ENCODE data around the gene HNF4A. TPM values are rescaled to one million over a fixed set of nuclear protein-coding genes. Genes with fewer than 3 reads are reported as not detected.

Gene HNF4A
- total and polyA plus RNA-seq, 2 of the 13 experiments (the other 11 are each of a cell fraction or from before 2014, with no cell fraction given), result 80.9 to 169 TPM

DNA sequence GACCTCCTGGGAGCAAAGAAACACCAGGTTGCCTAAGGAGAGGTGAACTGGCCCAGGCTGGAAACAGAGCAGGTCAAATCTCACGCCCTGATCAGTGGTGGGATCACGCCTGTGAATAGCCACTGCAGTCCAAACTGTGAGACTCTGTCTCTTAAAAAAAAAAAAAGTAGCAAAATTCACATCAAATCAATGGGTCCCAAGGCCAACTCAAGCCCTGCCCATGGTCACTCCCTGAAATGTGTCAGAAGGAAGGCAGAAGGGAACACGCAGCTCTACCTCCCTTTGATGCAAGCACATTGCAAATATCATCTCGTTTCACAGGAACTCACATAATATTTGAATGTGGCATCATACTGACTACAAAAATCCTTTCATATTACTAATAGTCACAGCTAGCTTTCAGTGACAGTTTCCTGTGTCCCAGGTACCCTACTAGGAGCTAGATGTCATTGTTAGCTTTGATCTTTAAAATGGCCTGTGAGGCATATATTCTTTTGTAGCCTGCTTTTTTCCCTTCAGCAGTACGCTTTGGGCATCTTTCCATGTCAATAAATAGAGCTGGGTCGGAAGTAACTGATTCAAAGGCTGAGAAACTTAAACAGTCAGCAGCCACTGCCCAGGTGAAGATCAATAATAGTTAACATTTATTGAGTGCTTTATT is 105.8 kb downstream of the HNF4A start (continued):
- TF ChIP-seq, protein P1, sequence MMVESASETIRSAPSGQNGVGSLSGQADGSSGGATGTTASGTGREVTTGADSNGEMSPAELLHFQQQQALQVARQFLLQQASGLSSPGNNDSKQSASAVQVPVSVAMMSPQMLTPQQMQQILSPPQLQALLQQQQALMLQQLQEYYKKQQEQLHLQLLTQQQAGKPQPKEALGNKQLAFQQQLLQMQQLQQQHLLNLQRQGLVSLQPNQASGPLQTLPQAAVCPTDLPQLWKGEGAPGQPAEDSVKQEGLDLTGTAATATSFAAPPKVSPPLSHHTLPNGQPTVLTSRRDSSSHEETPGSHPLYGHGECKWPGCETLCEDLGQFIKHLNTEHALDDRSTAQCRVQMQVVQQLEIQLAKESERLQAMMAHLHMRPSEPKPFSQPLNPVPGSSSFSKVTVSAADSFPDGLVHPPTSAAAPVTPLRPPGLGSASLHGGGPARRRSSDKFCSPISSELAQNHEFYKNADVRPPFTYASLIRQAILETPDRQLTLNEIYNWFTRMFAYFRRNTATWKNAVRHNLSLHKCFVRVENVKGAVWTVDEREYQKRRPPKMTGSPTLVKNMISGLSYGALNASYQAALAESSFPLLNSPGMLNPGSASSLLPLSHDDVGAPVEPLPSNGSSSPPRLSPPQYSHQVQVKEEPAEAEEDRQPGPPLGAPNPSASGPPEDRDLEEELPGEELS (CRISPR knock-in tag; IDR thresholded peaks at IDR 0.05), result peak; percentile 60
- TF ChIP-seq, protein P2, sequence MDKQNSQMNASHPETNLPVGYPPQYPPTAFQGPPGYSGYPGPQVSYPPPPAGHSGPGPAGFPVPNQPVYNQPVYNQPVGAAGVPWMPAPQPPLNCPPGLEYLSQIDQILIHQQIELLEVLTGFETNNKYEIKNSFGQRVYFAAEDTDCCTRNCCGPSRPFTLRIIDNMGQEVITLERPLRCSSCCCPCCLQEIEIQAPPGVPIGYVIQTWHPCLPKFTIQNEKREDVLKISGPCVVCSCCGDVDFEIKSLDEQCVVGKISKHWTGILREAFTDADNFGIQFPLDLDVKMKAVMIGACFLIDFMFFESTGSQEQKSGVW (CRISPR knock-in tag; IDR thresholded peaks at IDR 0.05; ENCODE audit: borderline replicate concordance), result no peak
- TF ChIP-seq NFE2 (CRISPR knock-in tag; IDR thresholded peaks at IDR 0.05), result no peak
- TF ChIP-seq, protein P3, sequence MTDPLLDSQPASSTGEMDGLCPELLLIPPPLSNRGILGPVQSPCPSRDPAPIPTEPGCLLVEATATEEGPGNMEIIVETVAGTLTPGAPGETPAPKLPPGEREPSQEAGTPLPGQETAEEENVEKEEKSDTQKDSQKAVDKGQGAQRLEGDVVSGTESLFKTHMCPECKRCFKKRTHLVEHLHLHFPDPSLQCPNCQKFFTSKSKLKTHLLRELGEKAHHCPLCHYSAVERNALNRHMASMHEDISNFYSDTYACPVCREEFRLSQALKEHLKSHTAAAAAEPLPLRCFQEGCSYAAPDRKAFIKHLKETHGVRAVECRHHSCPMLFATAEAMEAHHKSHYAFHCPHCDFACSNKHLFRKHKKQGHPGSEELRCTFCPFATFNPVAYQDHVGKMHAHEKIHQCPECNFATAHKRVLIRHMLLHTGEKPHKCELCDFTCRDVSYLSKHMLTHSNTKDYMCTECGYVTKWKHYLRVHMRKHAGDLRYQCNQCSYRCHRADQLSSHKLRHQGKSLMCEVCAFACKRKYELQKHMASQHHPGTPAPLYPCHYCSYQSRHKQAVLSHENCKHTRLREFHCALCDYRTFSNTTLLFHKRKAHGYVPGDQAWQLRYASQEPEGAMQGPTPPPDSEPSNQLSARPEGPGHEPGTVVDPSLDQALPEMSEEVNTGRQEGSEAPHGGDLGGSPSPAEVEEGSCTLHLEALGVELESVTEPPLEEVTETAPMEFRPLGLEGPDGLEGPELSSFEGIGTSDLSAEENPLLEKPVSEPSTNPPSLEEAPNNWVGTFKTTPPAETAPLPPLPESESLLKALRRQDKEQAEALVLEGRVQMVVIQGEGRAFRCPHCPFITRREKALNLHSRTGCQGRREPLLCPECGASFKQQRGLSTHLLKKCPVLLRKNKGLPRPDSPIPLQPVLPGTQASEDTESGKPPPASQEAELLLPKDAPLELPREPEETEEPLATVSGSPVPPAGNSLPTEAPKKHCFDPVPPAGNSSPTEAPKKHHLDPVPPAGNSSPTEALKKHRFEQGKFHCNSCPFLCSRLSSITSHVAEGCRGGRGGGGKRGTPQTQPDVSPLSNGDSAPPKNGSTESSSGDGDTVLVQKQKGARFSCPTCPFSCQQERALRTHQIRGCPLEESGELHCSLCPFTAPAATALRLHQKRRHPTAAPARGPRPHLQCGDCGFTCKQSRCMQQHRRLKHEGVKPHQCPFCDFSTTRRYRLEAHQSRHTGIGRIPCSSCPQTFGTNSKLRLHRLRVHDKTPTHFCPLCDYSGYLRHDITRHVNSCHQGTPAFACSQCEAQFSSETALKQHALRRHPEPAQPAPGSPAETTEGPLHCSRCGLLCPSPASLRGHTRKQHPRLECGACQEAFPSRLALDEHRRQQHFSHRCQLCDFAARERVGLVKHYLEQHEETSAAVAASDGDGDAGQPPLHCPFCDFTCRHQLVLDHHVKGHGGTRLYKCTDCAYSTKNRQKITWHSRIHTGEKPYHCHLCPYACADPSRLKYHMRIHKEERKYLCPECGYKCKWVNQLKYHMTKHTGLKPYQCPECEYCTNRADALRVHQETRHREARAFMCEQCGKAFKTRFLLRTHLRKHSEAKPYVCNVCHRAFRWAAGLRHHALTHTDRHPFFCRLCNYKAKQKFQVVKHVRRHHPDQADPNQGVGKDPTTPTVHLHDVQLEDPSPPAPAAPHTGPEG (CRISPR knock-in tag; IDR thresholded peaks at IDR 0.05), result no peak
- no peak for TF ChIP-seq EHMT2 (IDR thresholded peaks at IDR 0.05; ENCODE audit: borderline replicate concordance, low read depth, low read length)
- TF ChIP-seq, protein P4, sequence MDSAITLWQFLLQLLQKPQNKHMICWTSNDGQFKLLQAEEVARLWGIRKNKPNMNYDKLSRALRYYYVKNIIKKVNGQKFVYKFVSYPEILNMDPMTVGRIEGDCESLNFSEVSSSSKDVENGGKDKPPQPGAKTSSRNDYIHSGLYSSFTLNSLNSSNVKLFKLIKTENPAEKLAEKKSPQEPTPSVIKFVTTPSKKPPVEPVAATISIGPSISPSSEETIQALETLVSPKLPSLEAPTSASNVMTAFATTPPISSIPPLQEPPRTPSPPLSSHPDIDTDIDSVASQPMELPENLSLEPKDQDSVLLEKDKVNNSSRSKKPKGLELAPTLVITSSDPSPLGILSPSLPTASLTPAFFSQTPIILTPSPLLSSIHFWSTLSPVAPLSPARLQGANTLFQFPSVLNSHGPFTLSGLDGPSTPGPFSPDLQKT (CRISPR knock-in tag; IDR thresholded peaks at IDR 0.05; ENCODE audit: borderline replicate concordance), result no peak
- TF ChIP-seq HNRNPH1 (optimal IDR thresholded peaks at IDR 0.05; ENCODE audit: low read depth, low read length), result no peak
- no peak for TF ChIP-seq SRY (CRISPR knock-in tag; IDR thresholded peaks at IDR 0.05)
- peak; percentile 67; the same call in 1 of the 2 replicates for TF ChIP-seq ZNF44 (CRISPR knock-in tag; IDR thresholded peaks at IDR 0.05)
- no peak for TF ChIP-seq ZNF768 (CRISPR knock-in tag; IDR thresholded peaks at IDR 0.05)
- TF ChIP-seq, protein P5, sequence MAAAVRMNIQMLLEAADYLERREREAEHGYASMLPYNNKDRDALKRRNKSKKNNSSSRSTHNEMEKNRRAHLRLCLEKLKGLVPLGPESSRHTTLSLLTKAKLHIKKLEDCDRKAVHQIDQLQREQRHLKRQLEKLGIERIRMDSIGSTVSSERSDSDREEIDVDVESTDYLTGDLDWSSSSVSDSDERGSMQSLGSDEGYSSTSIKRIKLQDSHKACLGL (CRISPR knock-in tag; IDR thresholded peaks at IDR 0.05), result no peak
- TF ChIP-seq HES4 (CRISPR knock-in tag; IDR thresholded peaks at IDR 0.05; ENCODE audit: borderline replicate concordance), result no peak
- no peak for TF ChIP-seq NFIB (CRISPR knock-in tag; IDR thresholded peaks at IDR 0.05; ENCODE audit: borderline replicate concordance)
- 0 out of 2 replicates have a peak, but pooled peaks have one; percentile 29 for TF ChIP-seq ARNTL (CRISPR knock-in tag; IDR thresholded peaks at IDR 0.05)
- no peak for TF ChIP-seq ARID2 (CRISPR knock-in tag; IDR thresholded peaks at IDR 0.05; ENCODE audit: borderline replicate concordance)
- TF ChIP-seq GTF2F1 (IDR thresholded peaks at IDR 0.05; ENCODE audit: low read length), result no peak
- TF ChIP-seq ZNF614 (CRISPR knock-in tag; IDR thresholded peaks at IDR 0.05; ENCODE audit: borderline replicate concordance), result 0 out of 2 replicates have a peak, but pooled peaks have one; percentile 21
- no peak for TF ChIP-seq ZNF24 (IDR thresholded peaks at IDR 0.05)
- TF ChIP-seq NFATC3 (CRISPR knock-in tag; IDR thresholded peaks at IDR 0.05), result no peak
